ENCODE results near the gene C2CD4B. TPM values are rescaled to one million over a fixed set of nuclear protein-coding genes. Genes with fewer than 3 reads are reported as not detected.

Gene C2CD4B
- total and polyA plus RNA-seq, 2 of the 13 experiments (the other 11 are each of a cell fraction or from before 2014, with no cell fraction given), result not detected

- Histone ChIP-seq H3K4me3 (replicated peaks in 1 of 3; ENCODE audit: insufficient read depth in 1 of 3, low read depth in 2 of 3, low read length in 3 of 3) (no peak overlapping the region), H3K27ac (ENCODE audit: extremely low read length, insufficient read depth, low read length) (no peak overlapping the region), H3K9ac (ENCODE audit: insufficient read depth, low read depth, low read length) (no peak overlapping the region), H3K79me2 (ENCODE audit: insufficient read depth, low read length) (no peaks in the 10 kb centered on the region), H3K4me1 (ENCODE audit: insufficient read depth, low read length) (peaks cover 8% of the 10 kb centered on the region), H3K4me2 (ENCODE audit: low read depth, low read length) (no peak overlapping the region), H3K9me3 (ENCODE audit: low read length) (no peaks in the 10 kb centered on the region), H3K36me3 (replicated peaks in 1 of 2; ENCODE audit: control insufficient read depth in 1 of 2, insufficient read depth in 2 of 2, low read length in 2 of 2) (no peaks in the 10 kb centered on the region), H4K20me1 (ENCODE audit: insufficient read depth, low read length) (no peaks in the 10 kb centered on the region), H2AFZ (ENCODE audit: low read length) (no peak overlapping the region), H3K27me3 (ENCODE audit: control insufficient read depth in 1 of 2, insufficient read depth in 2 of 2, low read length in 2 of 2) (peaks cover 0 to 4% of the 10 kb centered on the region in 2 experiments; a peak in 1 of 5 replicates)
- in situ Hi-C loops (cut with HindIII; ENCODE audit: extremely low pct_ligation_motif_present, low pct_unique_long_range_greater_than_20kb), result no loop called here
- 41% methylated on average over 3 of the region's 3 CpGs for WGBS (ENCODE audit: low lambda C conversion rate)
- intact Hi-C loops (cut with micrococcal nuclease; ENCODE audit: unreplicated experiment), result no loop called here
- ATAC-seq, result no peak
- CTCF ChIA-PET (ENCODE audit: low intra/inter-chr PET ratio, low total read pairs), result no interaction called here
- FAIRE-seq, result no peak
- TF ChIP-seq PCBP1 (IDR thresholded peaks at IDR 0.05; ENCODE audit: borderline replicate concordance, low read depth, low read length) (no peak), ZNF605 (CRISPR knock-in tag; IDR thresholded peaks at IDR 0.05) (no peak), ZNF234 (CRISPR knock-in tag; conservative IDR thresholded peaks at IDR 0.05) (no peak), ZFP91 (CRISPR knock-in tag; IDR thresholded peaks at IDR 0.05; ENCODE audit: borderline replicate concordance) (no peak), NR2F1 (CRISPR knock-in tag; IDR thresholded peaks at IDR 0.05) (no peak)
- no peak for DNase-seq (ENCODE audit: low spot score)
- BruUV-seq (replicated peaks), result no TSS peak
- POLR2A ChIA-PET, result no interaction called here
Measured at GRCh38 chr15:62133141-62133540, 31.9 kb downstream of the C2CD4B start.

GRCh38 chr15:62128916-62129315 is 36.2 kb downstream of the C2CD4B start:
- DNase-seq (ENCODE audit: low spot score) (no peak), ATAC-seq (no peak), FAIRE-seq (no peak)
- no peaks in the 10 kb centered on the region for H4K20me1 ChIP-seq (ENCODE audit: insufficient read depth, low read length)
- WGBS (ENCODE audit: low lambda C conversion rate), result 88% methylated on average over 2 of the region's 2 CpGs
- intact Hi-C loops (cut with micrococcal nuclease; ENCODE audit: unreplicated experiment) (no loop called here), in situ Hi-C loops (cut with HindIII; ENCODE audit: extremely low pct_ligation_motif_present, low pct_unique_long_range_greater_than_20kb) (no loop called here)
- H3K27ac ChIP-seq (ENCODE audit: extremely low read length, insufficient read depth, low read length), result no peak overlapping the region
- CTCF ChIA-PET (ENCODE audit: low intra/inter-chr PET ratio, low total read pairs), result no interaction called here
- peaks cover 13% of the 10 kb centered on the region for H3K4me1 ChIP-seq (ENCODE audit: insufficient read depth, low read length)
- no peaks in the 10 kb centered on the region for H3K36me3 ChIP-seq (replicated peaks in 1 of 2; ENCODE audit: control insufficient read depth in 1 of 2, insufficient read depth in 2 of 2, low read length in 2 of 2)
- no peak overlapping the region for H3K4me3 ChIP-seq (replicated peaks in 1 of 3; ENCODE audit: insufficient read depth in 1 of 3, low read depth in 2 of 3, low read length in 3 of 3)
- no peak overlapping the region for H3K4me2 ChIP-seq (ENCODE audit: low read depth, low read length)
- POLR2A ChIA-PET, result no interaction called here
- H3K27me3 ChIP-seq (ENCODE audit: control insufficient read depth in 1 of 2, insufficient read depth in 2 of 2, low read length in 2 of 2), result no peaks in the 10 kb centered on the region; a peak in 1 of 5 replicates
- H3K9ac ChIP-seq (ENCODE audit: insufficient read depth, low read depth, low read length), result no peak overlapping the region
- BruUV-seq (replicated peaks), result no TSS peak
- no peaks in the 10 kb centered on the region for H3K9me3 ChIP-seq (ENCODE audit: low read length)
- H3K79me2 ChIP-seq (ENCODE audit: insufficient read depth, low read length), result no peaks in the 10 kb centered on the region
- no peak overlapping the region for H2AFZ ChIP-seq (ENCODE audit: low read length)
- no peak for TF ChIP-seq ZNF362 (CRISPR knock-in tag; IDR thresholded peaks at IDR 0.05; ENCODE audit: borderline replicate concordance)
- no peak for TF ChIP-seq ZNF780A (CRISPR knock-in tag; IDR thresholded peaks at IDR 0.05)
- TF ChIP-seq ZBTB46 (CRISPR knock-in tag; IDR thresholded peaks at IDR 0.05; ENCODE audit: borderline replicate concordance), result no peak
- no peak for TF ChIP-seq AKAP8 (CRISPR knock-in tag; IDR thresholded peaks at IDR 0.05)
- no peak for TF ChIP-seq TCF7 (IDR thresholded peaks at IDR 0.05; ENCODE audit: low read depth)
- no peak for TF ChIP-seq ZBTB26 (CRISPR knock-in tag; IDR thresholded peaks at IDR 0.05; ENCODE audit: borderline replicate concordance)
- TF ChIP-seq NFKBIZ (CRISPR knock-in tag; IDR thresholded peaks at IDR 0.05), result no peak
- TF ChIP-seq EZH2 (conservative IDR thresholded peaks at IDR 0.05; ENCODE audit: low read depth, low read length), result no peak
- TF ChIP-seq MAFF (IDR thresholded peaks at IDR 0.05; ENCODE audit: low read depth, low read length), result no peak
